Tibial nerve (tissue), 3 donors: ENCODE results near the gene KIRREL3.

Experiments
- CTCF ChIP-seq, 5 experiments: fragments of 200-600 bp in 3 of 5; fragments of 450-650 bp in 2 of 5; sonication (generic) in 3 of 5; IDR thresholded peaks; one replicate each; pipeline ENCODE4 v1.5.1; 2016 to 2019; ENCODE audit warnings: antibody characterized with exemption in 5 of 5, mild to moderate bottlenecking in 3 of 5, moderate library complexity in 2 of 5
- POLR2A ChIP-seq, 2 donors: fragments of 450-650 bp; IDR thresholded peaks; one replicate each; pipeline ENCODE4 v1.6.1; 2017; ENCODE audit warnings: antibody characterized with exemption in 2 of 2, mild to moderate bottlenecking in 2 of 2, moderate library complexity in 2 of 2

GRCh38 chr11:126697936-126698335 is 302.6 kb downstream of the KIRREL3 start:
- TF ChIP-seq CTCF (IDR thresholded peaks at IDR 0.05), result no peak
- no peak for TF ChIP-seq POLR2A (IDR thresholded peaks at IDR 0.05)
